HG02763 (cell line): ENCODE measurements around the gene FADS2.

ENCODE experiments used
- ATAC-seq: cut with Tn5 transposase; IDR thresholded peaks from one replicate; pipeline ENCODE4 v1.9.1; 2021; ENCODE audit warnings: mild to moderate bottlenecking, moderate library complexity; ENCODE audit not compliant: unreplicated experiment

Gene FADS2

GRCh38 chr11:61902313-61902712 lies 74.2 kb downstream of the FADS2 start:
- ATAC-seq: no peak

- no peak for ATAC-seq
These were observed 75.7 kb downstream of the FADS2 start for GRCh38 chr11:61903845-61904244.

- no peak for ATAC-seq
These were observed 76.5 kb downstream of the FADS2 start for GRCh38 chr11:61904539-61905048.

GRCh38 chr11:61905067-61905696 lies 77.1 kb downstream of the FADS2 start:
- ATAC-seq: no peak

GRCh38 chr11:61905801-61906521 lies 77.9 kb downstream of the FADS2 start:
- ATAC-seq: no peak

GRCh38 chr11:61906522-61906909 lies 78.4 kb downstream of the FADS2 start:
- ATAC-seq: no peak

- ATAC-seq: no peak
These were observed 79.2 kb downstream of the FADS2 start for GRCh38 chr11:61907282-61907681.

GRCh38 chr11:61907871-61908729 lies 80.0 kb downstream of the FADS2 start:
- no peak for ATAC-seq

GRCh38 chr11:61908730-61909316 lies 80.7 kb downstream of the FADS2 start:
- no peak for ATAC-seq

- ATAC-seq: no peak
These were observed 82.4 kb downstream of the FADS2 start for GRCh38 chr11:61910187-61911127.

GRCh38 chr11:61911128-61911700 lies 83.1 kb downstream of the FADS2 start:
- ATAC-seq: no peak

GRCh38 chr11:61911701-61912529 lies 83.8 kb downstream of the FADS2 start:
- no peak for ATAC-seq

GRCh38 chr11:61912530-61912898 lies 84.4 kb downstream of the FADS2 start:
- no peak for ATAC-seq

GRCh38 chr11:61912991-61913698 lies 85.0 kb downstream of the FADS2 start:
- ATAC-seq: no peak

- no peak for ATAC-seq
These were observed 85.7 kb downstream of the FADS2 start for GRCh38 chr11:61913699-61914395.

GRCh38 chr11:61914471-61915171 lies 86.5 kb downstream of the FADS2 start:
- ATAC-seq: no peak

- no peak for ATAC-seq
These were observed 88.7 kb downstream of the FADS2 start for GRCh38 chr11:61916737-61917333.
